SW480 (cell line): ENCODE data around the gene TIMP4.

Experiments used
- DNase-seq: peaks from one replicate; pipeline ENCODE4 v3.0.0-alpha.2; 2016; ENCODE audit warnings: low spot score

TIMP4 gene

GRCh38 chr3:12158387-12159226, at the start of gene TIMP4:
Gene TIMP4 (minus strand): TSS chr3:12158912. CDS start chr3:12158840, 72 bp downstream.
- peak; percentile 50 for DNase-seq

DNA sequence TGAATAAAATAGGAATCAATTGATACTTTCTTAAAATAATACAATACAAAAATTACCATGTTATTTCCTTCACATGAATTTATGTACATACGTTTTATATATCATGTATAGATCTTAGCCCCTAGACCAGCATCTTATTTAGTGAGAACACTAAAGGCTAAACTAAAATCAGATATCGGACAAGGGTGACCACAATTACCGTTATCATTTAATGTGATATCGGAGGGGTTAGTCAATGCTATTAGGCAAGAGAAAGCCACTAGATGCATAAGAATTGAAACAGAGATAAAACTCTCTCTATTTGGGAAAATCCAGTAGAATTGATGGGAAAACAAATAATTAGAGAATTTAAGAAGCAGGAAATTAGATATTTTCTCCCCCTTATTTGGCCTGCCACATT, 46.5 kb upstream of the TIMP4 start:
- DNase-seq: no peak

GRCh38 chr3:12201813-12202212, 43.1 kb upstream of the TIMP4 start:
- DNase-seq: no peak

DNA sequence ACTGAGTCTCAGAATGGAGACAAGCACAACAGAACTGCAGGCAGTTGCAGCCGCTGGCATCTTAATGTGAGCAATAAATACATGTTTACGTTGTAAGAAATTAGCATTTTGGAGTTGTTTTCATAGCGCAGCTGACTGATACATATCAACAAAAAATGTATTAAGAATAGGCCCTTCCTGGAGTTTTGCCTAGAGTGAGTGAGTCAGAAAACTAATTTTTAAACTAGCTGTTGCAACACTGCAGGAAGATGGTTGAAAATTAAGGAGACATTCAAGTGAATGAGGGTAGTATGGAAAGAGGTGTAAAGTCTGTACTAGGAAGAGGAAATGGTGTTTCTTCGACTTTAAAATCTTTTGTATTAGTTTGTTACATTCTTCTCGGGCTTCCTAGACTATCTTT, 39.6 kb upstream of the TIMP4 start:
- no peak for DNase-seq

DNA sequence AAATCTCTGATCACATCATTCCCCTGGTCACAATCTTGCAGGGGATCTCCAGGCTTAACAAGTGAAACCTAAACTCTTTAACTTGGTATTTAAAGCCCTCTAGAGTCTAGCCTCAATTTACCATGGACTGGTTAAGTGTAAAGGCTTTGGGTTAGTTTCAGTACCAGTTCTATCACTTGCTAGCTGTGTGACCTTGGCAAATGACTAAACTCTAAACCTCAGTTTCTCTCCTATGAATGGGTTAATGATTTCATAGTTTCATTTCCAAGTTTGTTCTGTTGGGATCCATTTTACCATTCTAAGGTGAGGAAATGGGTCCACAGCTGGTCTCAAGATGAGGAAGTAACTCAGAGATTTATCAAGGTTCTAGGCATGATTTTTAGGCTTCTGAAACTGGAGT, 38.8 kb upstream of the TIMP4 start:
- no peak for DNase-seq

DNA sequence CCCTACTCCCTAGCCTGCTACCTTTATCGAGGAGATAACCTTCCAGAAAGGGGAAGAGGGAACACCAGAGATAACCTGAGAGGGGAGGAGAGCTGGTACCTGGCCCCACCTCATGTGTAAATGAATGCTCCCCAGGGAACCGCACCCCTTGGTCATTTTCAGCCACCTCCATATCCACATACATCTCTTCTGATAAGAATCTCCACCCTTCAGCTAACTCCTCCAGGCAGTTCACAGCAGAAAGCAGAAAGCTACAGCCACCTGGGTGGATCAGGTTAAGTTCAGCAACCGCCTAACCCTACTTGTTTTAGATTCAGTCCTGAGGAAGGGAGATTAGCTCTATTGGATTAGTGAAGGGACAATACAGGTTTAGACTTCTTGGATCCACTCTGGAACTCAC, 38.0 kb upstream of the TIMP4 start:
- DNase-seq: no peak

DNA sequence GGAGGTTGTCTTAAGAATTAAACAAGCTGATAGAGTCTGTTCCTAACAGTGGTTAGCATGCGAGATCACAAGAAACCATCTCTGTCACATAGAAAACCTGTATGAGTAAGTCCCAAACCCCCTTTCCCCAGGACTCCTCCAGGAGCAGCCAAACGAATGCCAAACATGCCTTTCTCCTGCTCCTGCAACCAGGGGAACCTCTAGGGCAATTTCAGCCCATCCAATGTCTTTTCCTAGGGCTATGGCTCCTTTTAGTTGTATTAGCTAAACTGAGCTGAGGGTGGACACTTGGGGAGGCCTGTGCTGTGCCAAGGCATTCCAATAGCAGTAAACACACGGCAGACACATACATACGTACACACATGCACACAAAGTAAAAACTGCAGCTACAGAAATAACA, 36.5 kb upstream of the TIMP4 start:
- peak; percentile 13 for DNase-seq

GRCh38 chr3:12194669-12195161, 36.0 kb upstream of the TIMP4 start:
- peak; percentile 90 for DNase-seq

DNA sequence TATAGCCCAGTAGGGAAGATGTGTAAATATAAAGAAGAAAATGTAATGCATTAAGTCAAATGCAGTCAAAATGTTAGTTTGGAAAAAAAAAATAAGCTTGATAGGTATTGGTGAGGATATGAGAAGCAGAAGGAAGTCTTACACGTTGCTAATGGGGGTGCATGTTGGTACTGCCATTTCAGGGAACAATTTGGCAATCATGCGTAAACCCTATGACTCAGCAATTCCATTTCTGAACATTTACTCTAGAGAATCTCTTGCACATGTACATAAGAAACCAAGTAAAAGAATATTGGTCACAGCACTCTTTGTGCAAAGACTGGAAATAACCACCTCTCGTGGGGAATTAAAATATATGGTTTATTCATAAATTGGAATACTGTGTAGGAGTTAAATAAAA, 35.5 kb upstream of the TIMP4 start:
- peak; percentile 79 for DNase-seq

GRCh38 chr3:12193485-12194165, 34.9 kb upstream of the TIMP4 start:
- peak; percentile 88 for DNase-seq

- no peak for DNase-seq
Measured at GRCh38 chr3:12192655-12193484, 34.2 kb upstream of the TIMP4 start.

DNA sequence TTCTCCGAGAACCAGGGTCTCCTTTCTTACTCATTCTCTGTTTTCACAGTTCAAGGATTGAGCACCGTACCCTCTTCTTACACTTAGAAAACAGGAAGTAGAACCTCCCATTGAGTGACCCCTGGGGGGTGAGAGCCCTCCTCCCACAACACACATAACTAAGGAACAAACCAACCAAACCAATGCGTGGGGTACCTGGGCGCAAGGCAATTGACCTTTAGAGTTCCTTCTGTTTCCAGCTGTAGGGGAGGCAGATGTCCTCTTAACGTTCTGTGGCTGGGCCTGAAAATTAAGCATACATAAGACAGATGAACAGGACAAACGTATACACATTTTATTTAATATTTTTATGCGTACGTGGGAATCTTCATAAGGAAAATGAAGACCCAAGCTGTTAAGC, 33.5 kb upstream of the TIMP4 start:
- DNase-seq: no peak

- no peak for DNase-seq
Measured at GRCh38 chr3:12191559-12191958, 32.8 kb upstream of the TIMP4 start.

DNA sequence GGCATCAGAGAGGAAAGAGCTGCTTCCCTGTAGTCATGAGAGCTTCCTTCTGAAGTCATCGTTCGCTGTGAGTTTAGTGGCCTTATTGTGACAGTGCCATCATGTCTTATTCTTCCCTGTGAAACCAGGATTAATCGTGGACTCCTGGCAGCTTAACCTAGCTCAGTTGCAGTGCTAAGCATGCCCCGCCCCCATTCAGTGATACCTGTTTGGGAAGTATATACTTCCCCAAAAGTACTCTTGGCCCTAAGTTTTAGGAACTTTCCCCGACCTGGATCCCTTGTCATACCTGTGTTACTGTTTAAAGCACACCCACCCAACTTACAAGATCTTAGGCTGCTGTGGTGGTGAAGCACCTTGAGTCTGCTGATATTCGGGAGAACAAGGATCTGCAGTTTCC, 32.1 kb upstream of the TIMP4 start:
- no peak for DNase-seq

GRCh38 chr3:12190221-12190807, 31.6 kb upstream of the TIMP4 start:
- no peak for DNase-seq

DNA sequence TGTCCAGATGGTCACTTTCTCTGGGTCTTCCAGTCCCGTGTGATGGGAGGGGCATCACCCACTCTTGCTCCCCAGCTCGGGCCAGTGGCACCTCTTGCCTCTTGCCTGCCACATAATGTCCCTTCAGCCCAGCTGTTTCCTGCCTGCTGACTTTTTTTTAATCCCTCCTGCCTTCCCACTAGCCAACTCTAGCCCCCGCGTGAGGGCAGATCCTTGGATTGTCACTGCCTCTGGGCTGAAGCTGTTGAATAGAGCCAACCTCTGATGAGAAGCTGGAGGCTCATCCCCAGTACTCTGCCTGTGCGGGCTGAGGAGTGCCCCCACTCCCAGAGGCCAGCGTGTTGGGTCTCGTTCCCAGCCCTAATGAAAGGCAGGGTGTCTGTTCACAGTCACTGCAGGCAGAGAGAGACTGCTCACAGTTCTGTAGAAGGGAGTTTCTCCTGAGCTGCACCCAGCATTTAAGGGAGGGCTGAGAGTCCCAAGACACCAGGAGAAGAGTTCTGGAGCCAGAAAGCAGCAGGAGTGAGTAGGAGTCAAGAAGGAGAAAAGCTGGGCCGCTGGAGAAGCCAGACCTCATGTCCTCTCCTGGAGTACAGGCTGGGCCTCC, 30.1 kb upstream of the TIMP4 start:
- no peak for DNase-seq

GRCh38 chr3:12188328-12188648, 29.6 kb upstream of the TIMP4 start:
- DNase-seq: no peak

DNA sequence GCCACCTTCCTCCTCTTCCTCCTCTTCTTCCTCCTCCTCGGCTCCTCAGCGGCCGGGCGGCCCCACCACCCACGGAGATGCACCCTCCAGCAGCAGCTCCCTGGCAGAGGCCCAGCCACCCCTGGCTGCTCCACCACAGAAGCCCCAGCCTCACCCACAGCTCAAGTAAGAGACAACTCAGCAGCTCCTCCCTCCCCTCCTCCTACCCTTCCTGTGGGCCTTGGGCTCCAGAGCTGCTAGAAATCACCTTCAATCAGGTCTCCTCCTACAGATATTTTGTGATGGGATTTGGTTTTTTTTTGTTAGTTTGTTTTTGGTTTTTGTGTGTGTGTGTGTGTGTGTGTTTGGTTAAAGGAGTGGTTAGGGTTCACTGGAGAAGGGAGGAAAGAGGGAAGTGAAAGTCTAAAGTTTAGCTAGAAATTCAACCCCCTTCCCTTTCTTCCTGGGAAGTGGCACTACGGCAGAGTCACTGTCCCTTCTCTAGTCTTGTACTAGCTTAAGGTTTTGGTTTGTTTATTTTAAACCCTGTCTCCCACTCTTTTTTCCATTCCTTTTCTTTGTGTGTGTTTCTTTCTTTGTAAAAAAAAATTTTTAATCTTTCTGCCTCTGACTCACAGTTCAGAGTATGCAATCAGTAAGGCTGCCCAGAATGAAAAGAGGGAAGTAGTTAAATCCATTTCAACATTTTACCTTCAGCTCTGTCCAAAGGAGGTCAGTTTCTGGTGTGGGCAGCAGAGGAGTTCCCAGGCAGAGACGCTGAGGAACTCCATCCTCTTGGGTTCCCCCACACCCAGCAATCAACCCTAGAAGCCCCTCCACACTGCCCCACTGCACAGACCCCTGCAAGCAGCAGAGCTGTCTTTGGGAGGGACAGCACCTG, 29.0 kb upstream of the TIMP4 start:
- no peak for DNase-seq

- DNase-seq: no peak
Measured at GRCh38 chr3:12186515-12187286, 28.0 kb upstream of the TIMP4 start.

- DNase-seq: no peak
Measured at GRCh38 chr3:12186046-12186445, 27.3 kb upstream of the TIMP4 start.
